Epithelial cell of esophagus (primary cell): ENCODE measurements around the gene SOX13.

Source experiments
- DNase-seq: peaks from one replicate; pipeline ENCODE4 v3.0.0; 2010; ENCODE audit warnings: low read depth
- H3K4me3 ChIP-seq: 2 replicates; pipeline ENCODE4 v1.5.1; 2011; ENCODE audit warnings: mild to moderate bottlenecking, low read length, control low read depth
- TF ChIP-seq, protein P1 (sequence below): IDR thresholded peaks from 2 replicates; pipeline ENCODE4 v1.5.1; 2011; ENCODE audit warnings: low read depth, mild to moderate bottlenecking, low read length, control low read depth, inconsistent platforms; ENCODE audit not compliant: insufficient read depth; ENCODE audit errors: missing control alignments

Gene SOX13

DNA sequence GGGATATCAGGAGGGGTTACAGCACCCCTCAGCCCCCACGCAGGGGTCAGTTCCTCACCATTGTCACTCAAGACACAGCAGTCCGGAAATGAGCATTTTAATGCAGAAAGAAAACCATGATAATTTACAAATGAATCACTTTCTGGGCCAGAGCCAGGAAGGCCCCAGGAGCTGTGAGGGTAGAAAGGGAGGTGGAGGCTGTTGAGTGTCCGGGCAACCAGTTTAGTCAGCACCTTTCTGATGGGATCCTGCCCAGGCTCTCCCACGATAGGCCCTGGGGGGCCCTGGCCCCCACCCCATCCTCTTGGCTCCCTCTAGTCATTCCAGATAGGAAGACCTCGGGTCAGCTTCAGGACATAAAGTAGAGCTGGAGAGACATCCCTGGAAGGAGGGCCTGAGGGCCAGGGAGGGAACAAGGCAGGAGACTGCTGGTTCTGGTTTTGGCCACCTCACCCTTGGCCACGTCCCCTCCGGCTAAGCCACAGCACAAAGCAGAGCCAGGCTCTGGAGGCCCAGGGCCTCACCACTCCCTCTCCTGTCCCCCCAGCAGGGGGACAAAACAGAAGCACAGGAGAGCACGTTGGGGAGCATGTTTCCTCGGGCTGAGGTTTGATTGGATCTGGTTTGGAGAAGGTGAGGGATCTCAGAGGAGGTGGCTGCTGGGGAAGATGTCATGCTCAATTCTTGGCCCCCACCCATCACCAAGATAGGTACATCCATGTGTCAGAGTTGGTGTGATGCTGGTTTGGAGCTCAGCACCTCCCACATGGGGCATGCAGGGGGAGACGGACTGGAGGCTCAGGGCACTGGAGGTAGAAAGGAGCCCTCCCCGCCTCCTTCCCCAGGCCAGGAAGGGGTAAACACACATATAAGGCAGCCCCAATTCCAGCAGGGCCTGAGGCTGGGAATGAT lies 58.3 kb downstream of the SOX13 start:
- no peak overlapping the region for H3K4me3 ChIP-seq
- DNase-seq: peak; percentile 87
- TF ChIP-seq, protein P1, sequence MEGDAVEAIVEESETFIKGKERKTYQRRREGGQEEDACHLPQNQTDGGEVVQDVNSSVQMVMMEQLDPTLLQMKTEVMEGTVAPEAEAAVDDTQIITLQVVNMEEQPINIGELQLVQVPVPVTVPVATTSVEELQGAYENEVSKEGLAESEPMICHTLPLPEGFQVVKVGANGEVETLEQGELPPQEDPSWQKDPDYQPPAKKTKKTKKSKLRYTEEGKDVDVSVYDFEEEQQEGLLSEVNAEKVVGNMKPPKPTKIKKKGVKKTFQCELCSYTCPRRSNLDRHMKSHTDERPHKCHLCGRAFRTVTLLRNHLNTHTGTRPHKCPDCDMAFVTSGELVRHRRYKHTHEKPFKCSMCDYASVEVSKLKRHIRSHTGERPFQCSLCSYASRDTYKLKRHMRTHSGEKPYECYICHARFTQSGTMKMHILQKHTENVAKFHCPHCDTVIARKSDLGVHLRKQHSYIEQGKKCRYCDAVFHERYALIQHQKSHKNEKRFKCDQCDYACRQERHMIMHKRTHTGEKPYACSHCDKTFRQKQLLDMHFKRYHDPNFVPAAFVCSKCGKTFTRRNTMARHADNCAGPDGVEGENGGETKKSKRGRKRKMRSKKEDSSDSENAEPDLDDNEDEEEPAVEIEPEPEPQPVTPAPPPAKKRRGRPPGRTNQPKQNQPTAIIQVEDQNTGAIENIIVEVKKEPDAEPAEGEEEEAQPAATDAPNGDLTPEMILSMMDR: peak; percentile 11

DNA sequence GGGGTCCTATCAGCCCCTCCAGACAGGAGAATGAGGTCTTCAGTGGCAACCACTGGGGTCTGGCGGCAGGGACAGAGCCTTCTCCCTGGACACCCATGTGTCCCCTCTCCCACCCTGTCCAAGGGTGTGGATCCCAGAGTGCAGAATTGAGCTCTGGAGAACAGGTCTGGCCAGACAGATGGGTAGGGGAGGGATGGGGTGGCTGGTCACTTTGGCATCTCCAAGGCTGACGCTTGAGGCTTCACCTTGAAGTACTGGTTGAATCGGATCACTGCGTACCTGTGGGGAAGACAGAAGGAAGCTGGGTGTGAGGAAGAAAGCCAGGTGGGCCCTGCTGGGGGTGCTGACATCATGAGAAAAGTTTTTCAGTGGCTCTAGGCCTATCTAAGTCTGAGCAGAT lies 59.1 kb downstream of the SOX13 start:
- H3K4me3 ChIP-seq: no peak overlapping the region
- no peak for DNase-seq
- TF ChIP-seq, protein P1: no peak

GRCh38 chr1:204132718-204133117 lies 59.8 kb downstream of the SOX13 start:
- TF ChIP-seq, protein P1: no peak
- no peak overlapping the region for H3K4me3 ChIP-seq

GRCh38 chr1:204134103-204134502 lies 61.2 kb downstream of the SOX13 start:
- DNase-seq: no peak
- H3K4me3 ChIP-seq: no peak overlapping the region
- TF ChIP-seq, protein P1: no peak

More at GRCh38 chr1:204132718-204133117, 59.8 kb downstream of the SOX13 start:
- no peak for DNase-seq

- TF ChIP-seq, protein P1: no peak
- no peak for DNase-seq
- H3K4me3 ChIP-seq: no peak overlapping the region
Observed at GRCh38 chr1:204136814-204137213, 63.9 kb downstream of the SOX13 start.

- DNase-seq: no peak
- H3K4me3 ChIP-seq: no peak overlapping the region
- TF ChIP-seq, protein P1: no peak
Observed at GRCh38 chr1:204139088-204139487, 66.2 kb downstream of the SOX13 start.
